ENCODE data around the gene TMEM62.

GRCh38 chr15:43204016-43204901 is 70.9 kb downstream of the TMEM62 start:
- TF ChIP-seq, protein P1, sequence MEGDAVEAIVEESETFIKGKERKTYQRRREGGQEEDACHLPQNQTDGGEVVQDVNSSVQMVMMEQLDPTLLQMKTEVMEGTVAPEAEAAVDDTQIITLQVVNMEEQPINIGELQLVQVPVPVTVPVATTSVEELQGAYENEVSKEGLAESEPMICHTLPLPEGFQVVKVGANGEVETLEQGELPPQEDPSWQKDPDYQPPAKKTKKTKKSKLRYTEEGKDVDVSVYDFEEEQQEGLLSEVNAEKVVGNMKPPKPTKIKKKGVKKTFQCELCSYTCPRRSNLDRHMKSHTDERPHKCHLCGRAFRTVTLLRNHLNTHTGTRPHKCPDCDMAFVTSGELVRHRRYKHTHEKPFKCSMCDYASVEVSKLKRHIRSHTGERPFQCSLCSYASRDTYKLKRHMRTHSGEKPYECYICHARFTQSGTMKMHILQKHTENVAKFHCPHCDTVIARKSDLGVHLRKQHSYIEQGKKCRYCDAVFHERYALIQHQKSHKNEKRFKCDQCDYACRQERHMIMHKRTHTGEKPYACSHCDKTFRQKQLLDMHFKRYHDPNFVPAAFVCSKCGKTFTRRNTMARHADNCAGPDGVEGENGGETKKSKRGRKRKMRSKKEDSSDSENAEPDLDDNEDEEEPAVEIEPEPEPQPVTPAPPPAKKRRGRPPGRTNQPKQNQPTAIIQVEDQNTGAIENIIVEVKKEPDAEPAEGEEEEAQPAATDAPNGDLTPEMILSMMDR (IDR thresholded peaks at IDR 0.05; ENCODE audit: low read depth, low read length): peak; percentile 90
- TF ChIP-seq EZH2phosphoT487 (IDR thresholded peaks at IDR 0.05; ENCODE audit: low read depth): no peak

All from OCI-LY3 (cell line).